ENCODE data around the gene ARHGAP21. TPM values are rescaled to one million over a fixed set of nuclear protein-coding genes. Genes with fewer than 3 reads are reported as not detected.
A peak's percentile ranks its signal among the peaks of the same experiment; 100 is the strongest.

ARHGAP21 gene
- total RNA-seq, 1 experiment from 2014 or later, result 59.4 TPM

GRCh38 chr10:24617771-24618396, 105.8 kb downstream of the ARHGAP21 start:
- no peak overlapping the region for H3K4me3 Mint-ChIP-seq
- no peaks in the 10 kb centered on the region for H3K27me3 ChIP-seq (ENCODE audit: insufficient read depth, low read length)

More at GRCh38 chr10:24617771-24618396, 105.8 kb downstream of the ARHGAP21 start:
- Histone ChIP-seq H2AK5ac (ENCODE audit: insufficient read length, low read length) (no peak overlapping the region), H4K8ac (replicated peaks; ENCODE audit: insufficient read length, low read depth, low read length) (no peak overlapping the region), H4K20me1 (ENCODE audit: control insufficient read depth, insufficient read depth, insufficient read length) (no peaks in the 10 kb centered on the region), H3K14ac (ENCODE audit: insufficient read depth, low read length) (no peak overlapping the region), H3T11ph (ENCODE audit: low read length) (no peak overlapping the region), H2BK120ac (ENCODE audit: low read depth, low read length, poor library complexity, severe bottlenecking) (no peak overlapping the region), H2BK15ac (ENCODE audit: low read depth, low read length) (no peak overlapping the region), H4K91ac (ENCODE audit: insufficient read length, low read depth, low read length) (no peak overlapping the region), H3K18ac (ENCODE audit: insufficient read length, low read depth, low read length) (no peak overlapping the region), H3K9me3 (ENCODE audit: control insufficient read depth, low read depth, low read length) (no peaks in the 10 kb centered on the region), H3K79me2 (ENCODE audit: insufficient read depth, low read length) (no peaks in the 10 kb centered on the region), H3K9ac (ENCODE audit: extremely low read depth, insufficient read length, low read length) (no peak overlapping the region), H4K5ac (ENCODE audit: insufficient read length, low read depth, low read length) (no peak overlapping the region), H3K4ac (ENCODE audit: low read depth, low read length) (no peak overlapping the region), H3K23me2 (ENCODE audit: insufficient read length, low read depth, low read length, poor library complexity, severe bottlenecking) (no peaks in the 10 kb centered on the region), H2AFZ (ENCODE audit: low read length) (no peak overlapping the region), H3K4me2 (ENCODE audit: insufficient read depth, insufficient read length, low read length) (no peak overlapping the region), H3K4me1 (ENCODE audit: insufficient read depth, low read length) (no peaks in the 10 kb centered on the region), H3K56ac (ENCODE audit: insufficient read length, low read depth, low read length) (no peak overlapping the region), H2BK5ac (ENCODE audit: insufficient read length, low read length) (no peak overlapping the region), H2BK12ac (ENCODE audit: insufficient read length, low read depth, low read length) (no peak overlapping the region), H2BK20ac (ENCODE audit: low read depth, low read length, poor library complexity, severe bottlenecking) (no peak overlapping the region), H3K27ac (ENCODE audit: insufficient read length, low read depth, low read length) (no peak overlapping the region), H3K23ac (ENCODE audit: insufficient read length, low read depth, low read length) (no peak overlapping the region), H3K79me1 (ENCODE audit: insufficient read depth, low read depth, low read length, poor library complexity, severe bottlenecking) (no peaks in the 10 kb centered on the region)
- H3K4me1 Mint-ChIP-seq, result no peaks in the 10 kb centered on the region
- H3K9me3 Mint-ChIP-seq, result no peaks in the 10 kb centered on the region
- DNase-seq, result peak; percentile 82
- TF ChIP-seq, protein P1, sequence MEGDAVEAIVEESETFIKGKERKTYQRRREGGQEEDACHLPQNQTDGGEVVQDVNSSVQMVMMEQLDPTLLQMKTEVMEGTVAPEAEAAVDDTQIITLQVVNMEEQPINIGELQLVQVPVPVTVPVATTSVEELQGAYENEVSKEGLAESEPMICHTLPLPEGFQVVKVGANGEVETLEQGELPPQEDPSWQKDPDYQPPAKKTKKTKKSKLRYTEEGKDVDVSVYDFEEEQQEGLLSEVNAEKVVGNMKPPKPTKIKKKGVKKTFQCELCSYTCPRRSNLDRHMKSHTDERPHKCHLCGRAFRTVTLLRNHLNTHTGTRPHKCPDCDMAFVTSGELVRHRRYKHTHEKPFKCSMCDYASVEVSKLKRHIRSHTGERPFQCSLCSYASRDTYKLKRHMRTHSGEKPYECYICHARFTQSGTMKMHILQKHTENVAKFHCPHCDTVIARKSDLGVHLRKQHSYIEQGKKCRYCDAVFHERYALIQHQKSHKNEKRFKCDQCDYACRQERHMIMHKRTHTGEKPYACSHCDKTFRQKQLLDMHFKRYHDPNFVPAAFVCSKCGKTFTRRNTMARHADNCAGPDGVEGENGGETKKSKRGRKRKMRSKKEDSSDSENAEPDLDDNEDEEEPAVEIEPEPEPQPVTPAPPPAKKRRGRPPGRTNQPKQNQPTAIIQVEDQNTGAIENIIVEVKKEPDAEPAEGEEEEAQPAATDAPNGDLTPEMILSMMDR (conservative IDR thresholded peaks at IDR 0.05), result peak; percentile 98
- H3K36me3 Mint-ChIP-seq (ENCODE audit: insufficient read depth in 1 of 3, low read depth in 3 of 3), result peaks cover 0 to 16% (median 9%) of the 10 kb centered on the region in 3 experiments; a peak in 5 of 7 replicates
- no peaks in the 10 kb centered on the region for H3K27me3 Mint-ChIP-seq (ENCODE audit: low read depth)
- no CpG with 5 or more reads among the region's 7 CpGs for WGBS (ENCODE audit: extremely low coverage, insufficient read length, low lambda C conversion rate)
- no peak overlapping the region; a peak in 1 of 7 replicates for H3K27ac Mint-ChIP-seq

Measured in H9 (cell line).